GM12878 (cell line): ENCODE data around the gene GALNT18. TPM values are rescaled to one million over a fixed set of nuclear protein-coding genes. Genes with fewer than 3 reads are reported as not detected.

ENCODE experiments used
- ATAC-seq: fragments of 200-7000 bp; cut with Tn5 transposase; 3 replicates; pipeline ENCODE4 v1.9.1; 2020; ENCODE audit warnings: mild to moderate bottlenecking, moderate library complexity
- BruUV-seq: library from RNA; stranded (reverse); fragments of 400-500 nt; replicated peaks from 2 replicates; lab custom pipeline; 2021; lab: Mats Ljungman, UMichigan
- CTCF ChIA-PET: fragments of 300-600 bp; sonication (Branson Sonifier 250); formaldehyde crosslinking; extraction: SDS; loops from one replicate; lab custom pipeline; 2021; ENCODE audit warnings: inconsistent platforms; lab: Yijun Ruan, JAX
- POLR2A ChIA-PET: fragments of 350-600 bp; formaldehyde crosslinking; extraction: SDS; loops from one replicate; lab custom pipeline; 2021; ENCODE audit warnings: inconsistent platforms; lab: Charles Lee
- RAD21 ChIA-PET: fragments of 300-600 bp; sonication (Branson Sonifier 250); formaldehyde crosslinking; loops from one replicate; lab custom pipeline; 2023; ENCODE audit warnings: antibody characterized with exemption; ENCODE audit not compliant: unreplicated experiment; lab: Charles Lee
- SMC1A ChIA-PET: fragments of 300-600 bp; sonication (Branson Sonifier 250); formaldehyde crosslinking; loops from one replicate; lab custom pipeline; 2023; ENCODE audit not compliant: unreplicated experiment, uncharacterized antibody; lab: Charles Lee
- DNase-seq: peaks from one replicate; pipeline ENCODE4 v3.0.0-alpha.2; 2011; ENCODE audit warnings: low read depth, low spot score
- FAIRE-seq: peaks from 3 replicates; lab custom pipeline; 2011; peaks lifted over from hg19 to GRCh38; lab: Jason Lieb, UNC
- H2AFZ ChIP-seq: 2 replicates; pipeline ENCODE4 v1.6.0; 2011; ENCODE audit warnings: low read depth, low read length, control low read depth; ENCODE audit not compliant: control insufficient read depth
- H3K27ac ChIP-seq: 2 replicates; pipeline ENCODE4 v1.5.1; 2011; ENCODE audit warnings: control low read depth; ENCODE audit not compliant: control insufficient read depth, insufficient read depth
- H3K27me3 ChIP-seq, 2 experiments: replicated peaks in 1 of 2; 2 replicates each; pipeline versions ENCODE4 v1.6.0 to v1.6.1; 2011; ENCODE audit warnings: low read length in 1 of 2; ENCODE audit not compliant: control insufficient read depth in 2 of 2, insufficient read depth in 2 of 2
- H3K36me3 ChIP-seq, 2 experiments: 2 replicates each; pipeline ENCODE4 v1.5.1; 2011; ENCODE audit warnings: low read length in 1 of 2; ENCODE audit not compliant: control insufficient read depth in 2 of 2, insufficient read depth in 2 of 2
- H3K4me1 ChIP-seq: 2 replicates; pipeline ENCODE4 v1.6.1; 2011; ENCODE audit warnings: mild to moderate bottlenecking, low read length, moderate library complexity, mixed read lengths; ENCODE audit not compliant: control insufficient read depth, insufficient read depth
- H3K4me2 ChIP-seq: 2 replicates; pipeline ENCODE4 v1.6.0; 2011; ENCODE audit warnings: control low read depth; ENCODE audit not compliant: control insufficient read depth, insufficient read depth
- H3K4me3 ChIP-seq: fragments of 200-600 bp; sonication (generic); 2 replicates; pipeline ENCODE4 v1.5.1; 2016
- H3K79me2 ChIP-seq: 2 replicates; pipeline ENCODE4 v1.6.0; 2011; ENCODE audit warnings: low read length; ENCODE audit not compliant: control insufficient read depth, insufficient read depth
- H3K9ac ChIP-seq: 2 replicates; pipeline ENCODE4 v1.8.0; 2011; ENCODE audit warnings: low read length, control low read depth, mixed read lengths; ENCODE audit not compliant: control insufficient read depth, insufficient read depth
- H3K9me3 ChIP-seq: replicated peaks from 3 replicates; pipeline ENCODE4 v1.5.1; 2011; ENCODE audit warnings: mild to moderate bottlenecking, low read length; ENCODE audit not compliant: control insufficient read depth, insufficient read depth
- H4K20me1 ChIP-seq: 2 replicates; pipeline ENCODE4 v1.6.0; 2011; ENCODE audit not compliant: control insufficient read depth, insufficient read depth
- CEBPB ChIP-seq, 2 experiments: fragments of 150-350 bp in 1 of 2; IDR thresholded peaks; 2 replicates each; pipeline ENCODE4 v1.6.1; 2012 to 2014; ENCODE audit warnings: low read depth in 2 of 2, low read length in 2 of 2, borderline replicate concordance in 1 of 2, inconsistent platforms in 1 of 2
- ELK1 ChIP-seq: IDR thresholded peaks from 2 replicates; pipeline ENCODE4 v1.6.1; 2012; ENCODE audit warnings: low read depth, low read length, improper control_type of control experiment
- ETV6 ChIP-seq, 2 experiments: fragments of 450-650 bp in 1 of 2; IDR thresholded peaks in 1 of 2; conservative IDR thresholded peaks in 1 of 2; 2 replicates each; pipeline ENCODE4 v1.6.1; 2014; ENCODE audit warnings: antibody characterized with exemption in 1 of 2, borderline replicate concordance in 1 of 2, low read depth in 1 of 2, mild to moderate bottlenecking in 1 of 2, moderate library complexity in 1 of 2
- HDAC6 ChIP-seq: fragments of 200-600 bp; sonication (generic); IDR thresholded peaks from one replicate; pipeline ENCODE4 v1.8.0; 2017; ENCODE audit warnings: antibody characterized with exemption; ENCODE audit not compliant: unreplicated experiment
- JUNB ChIP-seq: IDR thresholded peaks from 2 replicates; pipeline ENCODE4 v1.6.1; 2016; ENCODE audit warnings: antibody characterized with exemption, mild to moderate bottlenecking
- LARP7 ChIP-seq: fragments of 450-650 bp; IDR thresholded peaks from 2 replicates; pipeline ENCODE4 v1.6.1; 2017; ENCODE audit warnings: mild to moderate bottlenecking
- RAD21 ChIP-seq: IDR thresholded peaks from 2 replicates; pipeline ENCODE4 v1.6.1; 2011; ENCODE audit warnings: mild to moderate bottlenecking, low read depth, low read length, moderate library complexity; ENCODE audit not compliant: insufficient read depth
- RBBP5 ChIP-seq: fragments of 200-600 bp; sonication (generic); conservative IDR thresholded peaks from 2 replicates; pipeline ENCODE4 v1.6.1; 2016
- RELB ChIP-seq: fragments of 450-650 bp; IDR thresholded peaks from 2 replicates; pipeline ENCODE4 v1.6.1; 2017; ENCODE audit warnings: low read depth, mild to moderate bottlenecking, moderate library complexity
- SMAD1 ChIP-seq: fragments of 450-650 bp; IDR thresholded peaks from 2 replicates; pipeline ENCODE4 v1.6.1; 2018; ENCODE audit warnings: mild to moderate bottlenecking, low read depth; ENCODE audit not compliant: partially characterized antibody
- SREBF1 ChIP-seq: IDR thresholded peaks from 2 replicates; pipeline ENCODE4 v1.6.1; 2012; ENCODE audit warnings: mild to moderate bottlenecking, low read length
- SRF ChIP-seq, 2 experiments: IDR thresholded peaks; 2 replicates each; pipeline ENCODE4 v1.6.1; 2011; ENCODE audit warnings: low read depth in 2 of 2, low read length in 2 of 2, mild to moderate bottlenecking in 1 of 2, moderate library complexity in 1 of 2
- WRNIP1 ChIP-seq: IDR thresholded peaks from 2 replicates; pipeline ENCODE4 v1.6.1; 2011; ENCODE audit warnings: low read depth, low read length, improper control_type of control experiment, borderline replicate concordance
- ZNF274 ChIP-seq: IDR thresholded peaks from one replicate; pipeline ENCODE4 v1.8.0; 2011; ENCODE audit not compliant: insufficient read length, insufficient read depth
- WGBS: methylation state at CpG from one replicate; pipeline ENCODE4 v1.1.6; 2016; ENCODE audit warnings: low lambda C conversion rate; ENCODE audit not compliant: insufficient replicate concordance, insufficient coverage; ENCODE audit errors: missing lambda C conversion rate; 5-methylcytosine and 5-hydroxymethylcytosine counted together
- in situ Hi-C: fragments of 300-500 bp; cut with MboI; formaldehyde crosslinking; loops from 9 replicates; pipeline ENCODE4 v1.14.3; 2018; ENCODE audit warnings: mixed read lengths
- intact Hi-C: fragments of 100-400 bp; cut with micrococcal nuclease; formaldehyde crosslinking; loops from one replicate; pipeline ENCODE4 v1.14.2; 2022; ENCODE audit not compliant: unreplicated experiment
- polyA plus RNA-seq, 11 experiments: library from polyadenylated mRNA; depleted of rRNA in 4 of 11; unstranded in 6 of 11; stranded (reverse) in 5 of 11; fragments of >200 nt; fragmentation: Nextera tagmentation in 4 of 11; fragmentation: Illumina TruSeq in 1 of 11; extraction: Ambion mirVana in 4 of 11; extraction: Trizol in 1 of 11; gene quantifications; 1 replicate in 1 of 11; 2 replicates in 10 of 11; pipeline versions ENCODE4 v1.2.1 to v1.2.3, GENCODE V29; 2011 to 2016; ENCODE audit warnings: inconsistent platforms in 2 of 11, missing spikeins in 2 of 11, low read depth in 1 of 11
- total RNA-seq, 4 experiments: library from RNA; depleted of rRNA in 3 of 4; stranded (reverse); fragments of >200 nt in 3 of 4; fragmentation: Illumina TruSeq in 1 of 4; extraction: Trizol in 1 of 4; gene quantifications; 2 replicates each; pipeline versions ENCODE4 v1.2.1 to v1.2.3, GENCODE V29; 2013 to 2021
- TF ChIP-seq, protein P1 (sequence below): fragments of 450-650 bp; IDR thresholded peaks from 2 replicates; pipeline ENCODE4 v1.6.1; 2016; ENCODE audit warnings: mild to moderate bottlenecking
- TF ChIP-seq, protein P2 (sequence below): fragments of 450-650 bp; IDR thresholded peaks from 2 replicates; pipeline ENCODE4 v1.6.1; 2017; ENCODE audit warnings: mild to moderate bottlenecking, moderate library complexity

GALNT18 gene
- total and polyA plus RNA-seq, 10 of the 15 experiments (the other 5 are each of a cell fraction or from before 2014, with no cell fraction given) = 1.2 to 14.2 (median 6.3) TPM

- no peak for FAIRE-seq
- H2AFZ ChIP-seq = no peak overlapping the region
- 57% methylated on average over 3 of the region's 3 CpGs for WGBS
- no peak overlapping the region for H3K4me2 ChIP-seq
- ChIA-PET SMC1A (no interaction called here), CTCF (interaction anchor here (0.6 kb wide), 1 partner anchor 467 kb away, joined by 3 read pairs; no protein-coding TSS in a partner anchor), RAD21 (no interaction called here), POLR2A (interaction anchor here (0.6 kb wide), 1 partner anchor 872 kb away, joined by 4 read pairs; no protein-coding TSS in a partner anchor)
- H3K79me2 ChIP-seq = no peaks in the 10 kb centered on the region
- H3K4me3 ChIP-seq = no peak overlapping the region
- no peaks in the 10 kb centered on the region; a peak in 1 of 4 replicates for H3K36me3 ChIP-seq
- BruUV-seq = no TSS peak
- in situ Hi-C loops = no loop called here
- H3K9me3 ChIP-seq = no peaks in the 10 kb centered on the region
- no peak overlapping the region for H3K9ac ChIP-seq
- intact Hi-C loops = no loop called here
- no peak for ATAC-seq
- H3K4me1 ChIP-seq = peaks cover 5% of the 10 kb centered on the region; the same call in 1 of the 2 replicates
- DNase-seq = no peak
- no peak overlapping the region for H3K27ac ChIP-seq
- H4K20me1 ChIP-seq = no peaks in the 10 kb centered on the region
- H3K27me3 ChIP-seq = no peaks in the 10 kb centered on the region
- TF ChIP-seq ELK1 (no peak), RELB (no peak), SREBF1 (no peak), CEBPB (IDR thresholded peaks at IDR 0.05; ENCODE audit: borderline replicate concordance in 1 of 2, low read depth in 2 of 2, low read length in 2 of 2) (no peak), ZNF274 (no peak), LARP7 (no peak), SRF (IDR thresholded peaks at IDR 0.05; ENCODE audit: low read depth in 2 of 2, low read length in 2 of 2) (no peak), RBBP5 (no peak), HDAC6 (no peak), RAD21 (no peak), ETV6 (conservative IDR thresholded peaks at IDR 0.05 in 1 of 2, IDR thresholded peaks at IDR 0.05 in 1 of 2; ENCODE audit: borderline replicate concordance in 1 of 2, low read depth in 1 of 2) (no peak), WRNIP1 (no peak), SMAD1 (no peak), JUNB (no peak)
- TF ChIP-seq, protein P1, sequence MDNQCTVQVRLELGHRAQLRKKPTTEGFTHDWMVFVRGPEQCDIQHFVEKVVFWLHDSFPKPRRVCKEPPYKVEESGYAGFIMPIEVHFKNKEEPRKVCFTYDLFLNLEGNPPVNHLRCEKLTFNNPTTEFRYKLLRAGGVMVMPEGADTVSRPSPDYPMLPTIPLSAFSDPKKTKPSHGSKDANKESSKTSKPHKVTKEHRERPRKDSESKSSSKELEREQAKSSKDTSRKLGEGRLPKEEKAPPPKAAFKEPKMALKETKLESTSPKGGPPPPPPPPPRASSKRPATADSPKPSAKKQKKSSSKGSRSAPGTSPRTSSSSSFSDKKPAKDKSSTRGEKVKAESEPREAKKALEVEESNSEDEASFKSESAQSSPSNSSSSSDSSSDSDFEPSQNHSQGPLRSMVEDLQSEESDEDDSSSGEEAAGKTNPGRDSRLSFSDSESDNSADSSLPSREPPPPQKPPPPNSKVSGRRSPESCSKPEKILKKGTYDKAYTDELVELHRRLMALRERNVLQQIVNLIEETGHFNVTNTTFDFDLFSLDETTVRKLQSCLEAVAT = no peak
- TF ChIP-seq, protein P2, sequence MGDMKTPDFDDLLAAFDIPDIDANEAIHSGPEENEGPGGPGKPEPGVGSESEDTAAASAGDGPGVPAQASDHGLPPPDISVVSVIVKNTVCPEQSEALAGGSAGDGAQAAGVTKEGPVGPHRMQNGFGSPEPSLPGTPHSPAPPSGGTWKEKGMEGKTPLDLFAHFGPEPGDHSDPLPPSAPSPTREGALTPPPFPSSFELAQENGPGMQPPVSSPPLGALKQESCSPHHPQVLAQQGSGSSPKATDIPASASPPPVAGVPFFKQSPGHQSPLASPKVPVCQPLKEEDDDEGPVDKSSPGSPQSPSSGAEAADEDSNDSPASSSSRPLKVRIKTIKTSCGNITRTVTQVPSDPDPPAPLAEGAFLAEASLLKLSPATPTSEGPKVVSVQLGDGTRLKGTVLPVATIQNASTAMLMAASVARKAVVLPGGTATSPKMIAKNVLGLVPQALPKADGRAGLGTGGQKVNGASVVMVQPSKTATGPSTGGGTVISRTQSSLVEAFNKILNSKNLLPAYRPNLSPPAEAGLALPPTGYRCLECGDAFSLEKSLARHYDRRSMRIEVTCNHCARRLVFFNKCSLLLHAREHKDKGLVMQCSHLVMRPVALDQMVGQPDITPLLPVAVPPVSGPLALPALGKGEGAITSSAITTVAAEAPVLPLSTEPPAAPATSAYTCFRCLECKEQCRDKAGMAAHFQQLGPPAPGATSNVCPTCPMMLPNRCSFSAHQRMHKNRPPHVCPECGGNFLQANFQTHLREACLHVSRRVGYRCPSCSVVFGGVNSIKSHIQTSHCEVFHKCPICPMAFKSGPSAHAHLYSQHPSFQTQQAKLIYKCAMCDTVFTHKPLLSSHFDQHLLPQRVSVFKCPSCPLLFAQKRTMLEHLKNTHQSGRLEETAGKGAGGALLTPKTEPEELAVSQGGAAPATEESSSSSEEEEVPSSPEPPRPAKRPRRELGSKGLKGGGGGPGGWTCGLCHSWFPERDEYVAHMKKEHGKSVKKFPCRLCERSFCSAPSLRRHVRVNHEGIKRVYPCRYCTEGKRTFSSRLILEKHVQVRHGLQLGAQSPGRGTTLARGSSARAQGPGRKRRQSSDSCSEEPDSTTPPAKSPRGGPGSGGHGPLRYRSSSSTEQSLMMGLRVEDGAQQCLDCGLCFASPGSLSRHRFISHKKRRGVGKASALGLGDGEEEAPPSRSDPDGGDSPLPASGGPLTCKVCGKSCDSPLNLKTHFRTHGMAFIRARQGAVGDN = no peak
Measured at GRCh38 chr11:11409901-11410300, 211.9 kb downstream of the GALNT18 start.
